GM23338 (cell line): ENCODE data around the gene FBXO46.

Experiments
- CREB1 ChIP-seq: fragments of 250-450 bp; sonication (Bioruptor Pico); IDR thresholded peaks from 2 replicates; pipeline ENCODE4 v1.5.0; 2020; ENCODE audit warnings: low read depth, mild to moderate bottlenecking, moderate library complexity
- CTCF ChIP-seq, 2 experiments: fragments of 200-600 bp in 1 of 2; sonication (generic) in 1 of 2; conservative IDR thresholded peaks; 2 replicates each; pipeline versions ENCODE4 v1.5.1 to v1.6.1; 2016 to 2017; ENCODE audit warnings: antibody characterized with exemption in 2 of 2, low read depth in 2 of 2, mild to moderate bottlenecking in 2 of 2, moderate library complexity in 1 of 2
- POLR2AphosphoS5 ChIP-seq: IDR thresholded peaks from 2 replicates; pipeline ENCODE4 v1.6.1; 2016; ENCODE audit warnings: antibody characterized with exemption, low read depth
- REST ChIP-seq: IDR thresholded peaks from one replicate; pipeline ENCODE4 v1.6.1; 2018; ENCODE audit warnings: antibody characterized with exemption; ENCODE audit not compliant: unreplicated experiment

GRCh38 chr19:45717983-45718650 lies 12.6 kb downstream of the FBXO46 start:
- TF ChIP-seq CTCF (conservative IDR thresholded peaks at IDR 0.05; ENCODE audit: low read depth in 2 of 2) (no peak), POLR2AphosphoS5 (no peak), REST (no peak), CREB1 (CRISPR knock-in tag) (no peak)
